Activated CD4-positive, alpha-beta T cell treated with anti-CD3 and anti-CD28 coated beads, Interleukin-2, amount 50 U/mL, for 48 hours (primary cell): ENCODE measurements around the gene ZNF438.
"Not testable (repeated sequence)": the region's sequence is repeated elsewhere in the genome, so short reads cannot be mapped to it uniquely, and the experiment has no call there.

Experiments
- DNase-seq, 2 experiments: peaks; one replicate each; pipeline ENCODE4 v3.0.0-alpha.2; 2020

Gene ZNF438

GRCh38 chr10:30984563-30985328 lies 46.9 kb downstream of the ZNF438 start:
- no peak for DNase-seq

GRCh38 chr10:30983209-30983608 lies 48.5 kb downstream of the ZNF438 start:
- DNase-seq: not testable (repeated sequence)

- DNase-seq: no peak
Measured at GRCh38 chr10:30980951-30981616, 50.6 kb downstream of the ZNF438 start.

GRCh38 chr10:30979956-30980355 lies 51.7 kb downstream of the ZNF438 start:
- no peak for DNase-seq

GRCh38 chr10:30978843-30979242 lies 52.8 kb downstream of the ZNF438 start:
- no peak for DNase-seq

GRCh38 chr10:30977385-30977784 lies 54.3 kb downstream of the ZNF438 start:
- no peak for DNase-seq

- no peak for DNase-seq
Measured at GRCh38 chr10:30974773-30975415, 56.8 kb downstream of the ZNF438 start.

GRCh38 chr10:30974355-30974754 lies 57.3 kb downstream of the ZNF438 start:
- DNase-seq: no peak

GRCh38 chr10:30973737-30974136 lies 57.9 kb downstream of the ZNF438 start:
- no peak for DNase-seq

- no peak for DNase-seq
Measured at GRCh38 chr10:30970760-30971460, 60.8 kb downstream of the ZNF438 start.

- DNase-seq: no peak
Measured at GRCh38 chr10:30968711-30969110, 63.0 kb downstream of the ZNF438 start.

- DNase-seq: no peak
Measured at GRCh38 chr10:30967650-30968410, 63.8 kb downstream of the ZNF438 start.

GRCh38 chr10:30963992-30964930 lies 67.4 kb downstream of the ZNF438 start:
- no peak for DNase-seq

GRCh38 chr10:30962522-30962921 lies 69.1 kb downstream of the ZNF438 start:
- DNase-seq: no peak

- DNase-seq: no peak
Measured at GRCh38 chr10:30959836-30960210, 71.8 kb downstream of the ZNF438 start.

GRCh38 chr10:30949218-30949617 lies 82.4 kb downstream of the ZNF438 start:
- DNase-seq: not testable (repeated sequence)

- DNase-seq: no peak
Measured at GRCh38 chr10:30944005-30944404, 87.7 kb downstream of the ZNF438 start.

- no peak for DNase-seq
Measured at GRCh38 chr10:30943451-30943850, 88.2 kb downstream of the ZNF438 start.

- DNase-seq: no peak
Measured at GRCh38 chr10:30940256-30940655, 91.4 kb downstream of the ZNF438 start.

- no peak for DNase-seq
Measured at GRCh38 chr10:30939643-30940251, 91.9 kb downstream of the ZNF438 start.

- DNase-seq: no peak
Measured at GRCh38 chr10:30935078-30935477, 96.6 kb downstream of the ZNF438 start.
